Dermis lymphatic vessel endothelial cell (primary cell): ENCODE measurements around the gene DZIP3. TPM values are rescaled to one million over a fixed set of nuclear protein-coding genes. Genes with fewer than 3 reads are reported as not detected.

Experiments used
- total RNA-seq: library from RNA; depleted of rRNA; stranded (reverse); fragments of >200 nt; gene quantifications from 2 replicates; pipeline ENCODE4 v1.2.1, GENCODE V29; 2014

The DZIP3 gene
- total RNA-seq, result 3.3 TPM in 2 replicates

GRCh38 chr3:108589081-108589997 is at the start of gene DZIP3, which contains the start of gene CIP2A:
DZIP3 (plus strand) TSS chr3:108589722; CDS start chr3:108605407, 15,685 bp downstream.
CIP2A (minus strand) TSS chr3:108589438; CDS start chr3:108589375, 63 bp downstream.

Other genes with a start within 250 kb of the DZIP3 start
- 0.09 TPM in 1 of 2 replicates, not detected in the other for gene MYH15, start 79.1 kb upstream of the DZIP3 start, total RNA-seq
- 4.9 and 6.4 TPM in 2 replicates for gene CIP2A, start 284 bp upstream of the DZIP3 start, total RNA-seq
- not detected in 2 replicates for gene RETNLB, start 167.7 kb downstream of the DZIP3 start, total RNA-seq
- gene TRAT1, start 233.1 kb downstream of the DZIP3 start, total RNA-seq, result not detected in 2 replicates